ACC112 (cell line): Measurements from ENCODE around the gene FBXO10.
A peak's percentile ranks its signal among the peaks of the same experiment; 100 is the strongest.

Experiments used
- H2AFZ ChIP-seq: fragments of 200-600 bp; sonication (generic); one replicate; pipeline ENCODE4 v1.6.0; 2017; ENCODE audit warnings: antibody characterized with exemption, low read length; ENCODE audit not compliant: unreplicated experiment
- H3K27ac ChIP-seq: fragments of 200-600 bp; sonication (generic); 2 replicates; pipeline ENCODE4 v1.5.1; 2014; ENCODE audit warnings: low read depth, mild to moderate bottlenecking, antibody characterized with exemption, low read length, moderate library complexity
- H3K27me3 ChIP-seq: fragments of 200-600 bp; sonication (generic); 2 replicates; pipeline ENCODE4 v1.6.1; 2014; ENCODE audit warnings: mild to moderate bottlenecking, antibody characterized with exemption, low read length, moderate library complexity, mixed read lengths; ENCODE audit not compliant: insufficient read depth
- H3K36me3 ChIP-seq: fragments of 200-600 bp; sonication (generic); 2 replicates; pipeline ENCODE4 v1.6.1; 2016; ENCODE audit warnings: mild to moderate bottlenecking, antibody characterized with exemption, low read length, moderate library complexity, mixed read lengths; ENCODE audit not compliant: insufficient read depth
- H3K4me1 ChIP-seq: fragments of 200-600 bp; sonication (generic); one replicate; pipeline ENCODE4 v1.6.1; 2016; ENCODE audit warnings: low read length, mixed read lengths; ENCODE audit not compliant: insufficient read depth, unreplicated experiment, control insufficient read depth
- H3K4me3 ChIP-seq: fragments of 200-600 bp; sonication (generic); 2 replicates; pipeline ENCODE4 v1.5.1; 2014; ENCODE audit warnings: mild to moderate bottlenecking, low read depth, low read length
- H3K79me2 ChIP-seq: fragments of 200-600 bp; sonication (generic); one replicate; pipeline ENCODE4 v1.6.0; 2016; ENCODE audit warnings: low read length; ENCODE audit not compliant: control insufficient read depth, unreplicated experiment, insufficient read depth

Gene FBXO10

GRCh38 chr9:37593883-37594448, 17.8 kb upstream of the FBXO10 start:
- Histone ChIP-seq H3K4me1 (peaks cover 30% of the 10 kb centered on the region), H3K27me3 (no peaks in the 10 kb centered on the region), H3K4me3 (0 out of 2 replicates have a peak overlapping the region, but pooled peaks have one; percentile 7), H2AFZ (peak overlapping the region; percentile 42), H3K27ac (no peak overlapping the region), H3K36me3 (no peaks in the 10 kb centered on the region), H3K79me2 (peaks cover 33% of the 10 kb centered on the region)

- Histone ChIP-seq H2AFZ (peak within 1 kb of the TSS; percentile 90), H3K27ac (peak within 1 kb of the TSS; percentile 80), H3K79me2 (peaks cover 49% of the 10 kb centered on the region), H3K4me1 (peaks cover 30% of the 10 kb centered on the region), H3K36me3 (peaks cover 12% of the 10 kb centered on the region), H3K27me3 (no peaks in the 10 kb centered on the region), H3K4me3 (peak within 1 kb of the TSS; percentile 98)
Observed at GRCh38 chr9:37592108-37592951, 16.1 kb upstream of the FBXO10 start, which contains the start of gene TOMM5. TSS of gene TOMM5 (minus strand) at chr9:37592597. CDS start at chr9:37592532, 65 bp downstream.

- Histone ChIP-seq H3K27ac (peak overlapping the region; percentile 4; the same call in 1 of the 2 replicates), H2AFZ (no peak overlapping the region), H3K79me2 (peaks cover 64% of the 10 kb centered on the region), H3K27me3 (no peaks in the 10 kb centered on the region), H3K4me1 (peaks cover 18% of the 10 kb centered on the region), H3K36me3 (peaks cover 45% of the 10 kb centered on the region), H3K4me3 (no peak overlapping the region)
Observed at GRCh38 chr9:37587521-37587920, 11.3 kb upstream of the FBXO10 start.

DNA sequence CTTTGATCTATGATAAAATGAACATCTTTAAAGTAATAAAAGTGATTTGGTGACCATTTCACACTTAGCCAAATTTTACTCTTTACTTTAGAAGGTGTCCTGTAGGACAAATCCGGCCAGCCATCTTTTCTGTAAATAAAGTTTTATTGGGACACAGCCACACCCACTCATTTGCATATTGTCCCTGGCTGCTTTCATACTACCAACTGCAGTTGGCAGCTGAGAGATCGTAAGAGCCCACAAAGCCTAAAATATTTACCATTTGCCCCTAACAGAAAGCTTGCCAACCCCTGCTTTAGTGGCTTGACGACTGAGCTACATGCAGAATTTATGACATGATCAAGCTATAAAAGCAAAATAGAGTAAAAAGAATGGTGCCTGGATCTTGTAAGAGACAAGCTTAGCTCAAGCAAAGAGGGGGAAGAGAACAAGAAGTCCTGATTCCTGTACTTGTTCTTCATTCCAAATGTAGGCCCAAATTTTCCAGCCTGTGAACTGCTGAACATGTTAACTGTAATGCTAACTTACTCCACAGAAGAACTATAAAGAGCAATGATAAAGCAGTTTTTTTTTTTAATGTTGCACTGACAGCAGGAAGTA, 7.4 kb upstream of the FBXO10 start:
- Histone ChIP-seq H2AFZ (no peak overlapping the region), H3K27ac (no peak overlapping the region), H3K36me3 (peaks cover 53% of the 10 kb centered on the region), H3K79me2 (peaks cover 34% of the 10 kb centered on the region), H3K4me3 (no peak overlapping the region), H3K4me1 (no peaks in the 10 kb centered on the region), H3K27me3 (no peaks in the 10 kb centered on the region)

DNA sequence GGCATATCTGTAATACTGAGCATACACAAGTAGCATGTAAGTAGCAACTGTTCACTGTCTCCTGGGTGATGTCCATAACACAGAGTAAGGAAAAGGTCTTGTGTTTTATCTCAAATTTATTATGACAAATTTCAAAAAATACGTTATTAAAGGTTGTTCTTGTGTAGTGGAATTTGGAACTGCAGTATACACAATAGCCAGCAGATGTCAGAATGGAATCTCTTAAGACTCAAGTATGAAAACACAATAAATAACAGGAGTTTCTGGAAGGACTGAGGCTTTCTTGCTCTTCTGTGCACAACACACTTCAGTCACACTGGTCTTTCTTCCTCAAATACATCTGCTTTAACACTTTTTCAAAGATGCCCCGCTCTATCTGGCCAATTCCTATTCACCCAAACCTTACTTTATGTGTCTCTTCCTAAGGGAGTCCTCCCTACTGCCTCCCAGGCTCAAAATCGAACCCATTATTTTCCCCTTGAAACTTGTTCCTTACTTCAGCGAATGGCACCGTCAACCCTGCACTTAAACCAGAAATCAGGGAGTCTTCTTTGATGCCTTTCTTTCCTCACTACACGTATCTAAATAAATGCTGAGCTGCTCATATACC, 6.5 kb upstream of the FBXO10 start:
- Histone ChIP-seq H3K27me3 (no peaks in the 10 kb centered on the region), H3K4me1 (no peaks in the 10 kb centered on the region), H3K79me2 (peaks cover 25% of the 10 kb centered on the region), H3K36me3 (peaks cover 44% of the 10 kb centered on the region), H3K27ac (no peak overlapping the region), H2AFZ (no peak overlapping the region), H3K4me3 (no peak overlapping the region)

- H3K27ac ChIP-seq = peak overlapping the region; percentile 19; the same call in 1 of the 2 replicates
- no peaks in the 10 kb centered on the region for H3K36me3 ChIP-seq
- peak overlapping the region; percentile 94 for H3K4me3 ChIP-seq
- peaks cover 27% of the 10 kb centered on the region for H3K4me1 ChIP-seq
- H2AFZ ChIP-seq = peak overlapping the region; percentile 92
- H3K79me2 ChIP-seq = peaks cover 15% of the 10 kb centered on the region
- no peaks in the 10 kb centered on the region for H3K27me3 ChIP-seq
Observed at GRCh38 chr9:37575511-37575914, 667 bp downstream of the FBXO10 start.

- peaks cover 27% of the 10 kb centered on the region for H3K4me1 ChIP-seq
- no peaks in the 10 kb centered on the region for H3K27me3 ChIP-seq
- no peaks in the 10 kb centered on the region for H3K36me3 ChIP-seq
- H2AFZ ChIP-seq = no peak overlapping the region
- peak overlapping the region; percentile 94 for H3K4me3 ChIP-seq
- peaks cover 12% of the 10 kb centered on the region for H3K79me2 ChIP-seq
- H3K27ac ChIP-seq = peak overlapping the region; percentile 45; the same call in 1 of the 2 replicates
Observed at GRCh38 chr9:37575001-37575400, 1.2 kb downstream of the FBXO10 start.

DNA sequence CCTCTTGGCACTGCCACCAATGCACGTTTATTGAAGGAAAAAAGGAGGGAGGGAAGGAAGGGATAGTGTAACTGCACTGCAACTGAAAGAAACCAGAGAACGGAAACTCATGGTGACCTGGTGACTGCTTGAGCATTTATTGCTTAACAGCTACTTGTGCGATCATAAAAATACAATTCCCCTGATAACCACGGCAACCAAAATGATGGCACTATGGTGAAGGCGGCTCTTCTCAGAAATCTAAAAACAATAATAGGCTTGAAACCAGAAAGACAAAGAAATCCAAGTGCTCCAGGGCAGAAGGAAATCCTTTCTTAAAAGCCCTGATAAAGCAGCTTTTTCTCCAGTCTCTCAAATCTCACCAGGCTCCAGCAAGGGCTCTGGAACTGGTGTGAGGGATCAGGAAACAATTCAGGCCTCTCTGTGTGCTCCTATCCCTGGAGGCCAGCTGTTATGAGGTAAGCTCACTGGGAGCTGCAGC, 1.9 kb downstream of the FBXO10 start:
- Histone ChIP-seq H3K27ac (peak overlapping the region; percentile 45), H3K27me3 (no peaks in the 10 kb centered on the region), H3K36me3 (no peaks in the 10 kb centered on the region), H2AFZ (no peak overlapping the region), H3K4me1 (peaks cover 27% of the 10 kb centered on the region), H3K4me3 (peak overlapping the region; percentile 94), H3K79me2 (peaks cover 12% of the 10 kb centered on the region)

GRCh38 chr9:37571282-37571681, 4.9 kb downstream of the FBXO10 start:
- H3K4me3 ChIP-seq = no peak overlapping the region
- H2AFZ ChIP-seq = no peak overlapping the region
- H3K79me2 ChIP-seq = peaks cover 16% of the 10 kb centered on the region
- no peaks in the 10 kb centered on the region for H3K36me3 ChIP-seq
- peaks cover 18% of the 10 kb centered on the region for H3K4me1 ChIP-seq
- H3K27me3 ChIP-seq = no peaks in the 10 kb centered on the region
- H3K27ac ChIP-seq = no peak overlapping the region

DNA sequence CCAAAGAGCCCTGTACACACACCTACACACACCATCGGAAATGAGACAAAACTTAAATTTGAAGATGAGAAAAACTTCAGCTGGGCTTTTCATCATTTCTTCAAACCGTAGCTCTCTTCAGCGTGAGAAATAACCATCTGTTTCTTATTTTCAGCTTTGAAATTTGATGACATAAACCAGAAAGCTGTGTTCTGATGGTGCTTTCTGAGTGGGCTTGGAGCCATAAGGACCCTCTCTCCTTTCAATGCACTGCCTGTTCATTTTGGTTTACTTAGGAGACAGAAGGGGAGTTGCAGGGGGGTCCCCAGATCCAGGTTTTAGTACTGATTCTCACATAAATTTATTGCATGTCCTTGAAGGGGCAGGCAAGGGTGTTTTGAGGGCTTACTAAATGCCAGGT, 9.5 kb downstream of the FBXO10 start:
- peaks cover 8% of the 10 kb centered on the region for H3K79me2 ChIP-seq
- H3K27ac ChIP-seq = no peak overlapping the region
- H3K4me1 ChIP-seq = no peaks in the 10 kb centered on the region
- H3K36me3 ChIP-seq = no peaks in the 10 kb centered on the region
- H2AFZ ChIP-seq = no peak overlapping the region
- H3K4me3 ChIP-seq = no peak overlapping the region
- H3K27me3 ChIP-seq = no peaks in the 10 kb centered on the region
